ENCODE data around the gene KISS1. TPM values are rescaled to one million over a fixed set of nuclear protein-coding genes. Genes with fewer than 3 reads are reported as not detected.

The KISS1 gene
- polyA plus RNA-seq, 1 of the 3 experiments (the other 2 are of a cell fraction), result 0.10 TPM

- no peaks in the 10 kb centered on the region for H3K9me2 ChIP-seq
- no peaks in the 10 kb centered on the region for H3K9me3 ChIP-seq
- no peak overlapping the region for H2AFZ ChIP-seq (ENCODE audit: low read depth)
- TF ChIP-seq YY1 (IDR thresholded peaks at IDR 0.05; ENCODE audit: low read depth) (no peak), CHD2 (IDR thresholded peaks at IDR 0.05; ENCODE audit: low read length, partially characterized antibody) (no peak), GATA2 (CRISPR knock-in tag; IDR thresholded peaks at IDR 0.05) (no peak), MXI1 (IDR thresholded peaks at IDR 0.05; ENCODE audit: low read depth, low read length) (no peak), SIN3A (IDR thresholded peaks at IDR 0.05; ENCODE audit: borderline replicate concordance, low read depth, low read length) (no peak), IRF3 (IDR thresholded peaks at IDR 0.05; ENCODE audit: low read depth, low read length) (no peak), EP300 (IDR thresholded peaks at IDR 0.05; ENCODE audit: borderline replicate concordance in 1 of 2, low read depth in 1 of 2, low read length in 1 of 2) (no peak), FOXJ3 (CRISPR knock-in tag; IDR thresholded peaks at IDR 0.05) (no peak), TAF1 (IDR thresholded peaks at IDR 0.05; ENCODE audit: borderline replicate concordance, low read depth, low read length) (no peak), FOSL2 (IDR thresholded peaks at IDR 0.05; ENCODE audit: borderline replicate concordance, low read depth) (no peak), SMC3 (IDR thresholded peaks at IDR 0.05; ENCODE audit: low read depth, low read length) (no peak), POLR2AphosphoS5 (IDR thresholded peaks at IDR 0.05; ENCODE audit: low read depth, low read length) (no peak), MAX (IDR thresholded peaks at IDR 0.05; ENCODE audit: low read depth) (no peak), ELF1 (IDR thresholded peaks at IDR 0.05) (no peak), ZBTB33 (IDR thresholded peaks at IDR 0.05; ENCODE audit: borderline replicate concordance, low read depth) (no peak), RXRA (IDR thresholded peaks at IDR 0.05; ENCODE audit: borderline replicate concordance, low read depth) (no peak), REST (IDR thresholded peaks at IDR 0.05; ENCODE audit: low read depth, low read length) (no peak)
- TF ChIP-seq, protein P1, sequence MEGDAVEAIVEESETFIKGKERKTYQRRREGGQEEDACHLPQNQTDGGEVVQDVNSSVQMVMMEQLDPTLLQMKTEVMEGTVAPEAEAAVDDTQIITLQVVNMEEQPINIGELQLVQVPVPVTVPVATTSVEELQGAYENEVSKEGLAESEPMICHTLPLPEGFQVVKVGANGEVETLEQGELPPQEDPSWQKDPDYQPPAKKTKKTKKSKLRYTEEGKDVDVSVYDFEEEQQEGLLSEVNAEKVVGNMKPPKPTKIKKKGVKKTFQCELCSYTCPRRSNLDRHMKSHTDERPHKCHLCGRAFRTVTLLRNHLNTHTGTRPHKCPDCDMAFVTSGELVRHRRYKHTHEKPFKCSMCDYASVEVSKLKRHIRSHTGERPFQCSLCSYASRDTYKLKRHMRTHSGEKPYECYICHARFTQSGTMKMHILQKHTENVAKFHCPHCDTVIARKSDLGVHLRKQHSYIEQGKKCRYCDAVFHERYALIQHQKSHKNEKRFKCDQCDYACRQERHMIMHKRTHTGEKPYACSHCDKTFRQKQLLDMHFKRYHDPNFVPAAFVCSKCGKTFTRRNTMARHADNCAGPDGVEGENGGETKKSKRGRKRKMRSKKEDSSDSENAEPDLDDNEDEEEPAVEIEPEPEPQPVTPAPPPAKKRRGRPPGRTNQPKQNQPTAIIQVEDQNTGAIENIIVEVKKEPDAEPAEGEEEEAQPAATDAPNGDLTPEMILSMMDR (IDR thresholded peaks at IDR 0.05), result no peak
- no peak overlapping the region for H3K9ac ChIP-seq
- no peak overlapping the region for H3K27ac ChIP-seq (ENCODE audit: low read depth in 2 of 2, low read length in 1 of 2)
- H3K4me2 ChIP-seq, result no peak overlapping the region
- no peaks in the 10 kb centered on the region for H4K20me1 ChIP-seq (ENCODE audit: insufficient read depth)
- H3K4me1 ChIP-seq (ENCODE audit: control insufficient read depth in 1 of 2, insufficient read depth in 2 of 2, low read depth in 1 of 2, low read length in 1 of 2), result 0 out of 4 replicates have a peak, but pooled peaks cover 0 to 3% of the 10 kb centered on the region in 2 experiments
- H3K79me2 ChIP-seq (ENCODE audit: insufficient read depth), result no peaks in the 10 kb centered on the region
- no peaks in the 10 kb centered on the region for H3F3A ChIP-seq (replicated peaks; ENCODE audit: insufficient read depth)
- CTCF ChIA-PET, result interaction anchor here (0.8 to 20.5 kb wide), 5 partner anchors 12 to 187 kb away, joined by 3 to 302 read pairs (median 26); partner anchors contain the start of gene PLEKHA6
- POLR2A ChIA-PET, result no interaction called here
- H3K27me3 ChIP-seq (ENCODE audit: insufficient read depth), result no peaks in the 10 kb centered on the region; the same call in 1 of the 2 replicates
- H3K4me3 ChIP-seq (ENCODE audit: low read depth in 2 of 2, low read length in 1 of 2), result no peak overlapping the region
- WGBS (ENCODE audit: low lambda C conversion rate), result 54% methylated on average over 3 of the region's 3 CpGs
- no peak for DNase-seq
- H3K36me3 ChIP-seq (replicated peaks in 1 of 2; ENCODE audit: control insufficient read depth in 1 of 2, insufficient read depth in 2 of 2, low read length in 1 of 2), result no peaks in the 10 kb centered on the region
Observed at GRCh38 chr1:204174958-204175357, 21.3 kb downstream of the KISS1 start.

Measured in SK-N-SH (cell line).